ENCODE results near the gene MYOM1. TPM values are rescaled to one million over a fixed set of nuclear protein-coding genes. Genes with fewer than 3 reads are reported as not detected.
"Not testable (repeated sequence)": the region's sequence is repeated elsewhere in the genome, so short reads cannot be mapped to it uniquely, and the experiment has no call there.

MYOM1 gene
- total RNA-seq, 1 experiment from 2014 or later, result 0.02 TPM

- DNase-seq (ENCODE audit: low spot score), result no peak
Measured at GRCh38 chr18:3088449-3088848, 131.3 kb downstream of the MYOM1 start.

- no peak for DNase-seq (ENCODE audit: low spot score)
Measured at GRCh38 chr18:3086871-3087270, 132.9 kb downstream of the MYOM1 start.

DNA sequence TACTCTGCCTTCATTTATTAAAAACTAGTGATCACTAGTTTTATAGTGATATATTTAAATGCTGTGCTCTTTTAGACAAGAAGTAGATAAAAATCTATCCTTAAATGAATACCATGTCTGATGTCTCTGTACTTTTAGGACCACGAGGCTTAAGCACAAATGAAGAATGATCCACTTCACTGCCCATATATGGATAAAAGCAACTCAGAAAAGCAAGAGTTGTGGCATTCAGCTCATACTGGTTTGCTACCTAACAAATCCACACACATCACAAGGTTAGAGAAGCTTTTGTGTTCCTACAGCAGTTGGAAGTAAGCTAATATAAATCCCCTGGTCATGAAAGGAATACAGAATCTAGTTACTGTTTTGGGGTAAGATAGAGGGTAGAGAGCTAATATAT lies 134.2 kb downstream of the MYOM1 start:
- no peak for DNase-seq (ENCODE audit: low spot score)

DNA sequence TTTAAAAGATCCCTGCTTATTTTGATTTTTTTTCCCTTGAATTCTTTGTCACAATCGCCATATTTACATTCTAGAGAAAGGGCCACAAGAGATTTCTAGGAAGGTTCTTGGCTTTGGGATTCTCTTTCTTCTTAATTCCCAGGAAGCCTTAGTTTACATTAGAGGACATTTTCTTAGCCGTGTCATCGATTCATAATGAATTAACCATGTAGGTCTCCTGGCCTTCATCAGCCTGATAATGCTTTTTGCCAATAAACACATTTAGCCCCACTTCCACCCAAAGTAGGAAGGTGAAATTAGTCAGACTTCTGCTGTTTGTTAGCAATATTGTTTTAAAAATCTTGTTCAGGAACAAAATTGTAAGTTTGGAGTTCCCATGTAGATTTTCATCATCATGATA lies 135.6 kb downstream of the MYOM1 start:
- DNase-seq (ENCODE audit: low spot score), result no peak

DNA sequence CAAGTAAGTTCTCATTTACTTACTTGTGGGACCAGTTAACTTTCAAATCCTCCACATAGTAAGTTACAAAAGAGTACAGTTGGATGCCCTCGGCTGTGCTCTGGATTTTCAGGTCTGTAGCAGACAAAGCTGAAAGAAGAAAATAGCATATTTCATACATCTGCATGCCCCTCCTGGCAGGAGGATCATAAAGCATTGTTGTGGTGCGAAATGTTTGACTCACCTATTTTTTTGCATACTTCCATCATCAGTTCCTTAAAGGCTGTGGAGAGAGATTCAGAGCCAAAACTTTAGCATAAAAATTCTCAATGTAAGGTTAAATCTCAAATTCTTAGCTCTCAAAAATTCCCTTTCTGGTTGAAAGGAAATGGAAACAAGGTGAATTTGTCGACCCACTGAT lies 136.0 kb downstream of the MYOM1 start:
- no peak for DNase-seq (ENCODE audit: low spot score)

- DNase-seq (ENCODE audit: low spot score), result no peak
Measured at GRCh38 chr18:3081584-3081991, 138.2 kb downstream of the MYOM1 start.

DNA sequence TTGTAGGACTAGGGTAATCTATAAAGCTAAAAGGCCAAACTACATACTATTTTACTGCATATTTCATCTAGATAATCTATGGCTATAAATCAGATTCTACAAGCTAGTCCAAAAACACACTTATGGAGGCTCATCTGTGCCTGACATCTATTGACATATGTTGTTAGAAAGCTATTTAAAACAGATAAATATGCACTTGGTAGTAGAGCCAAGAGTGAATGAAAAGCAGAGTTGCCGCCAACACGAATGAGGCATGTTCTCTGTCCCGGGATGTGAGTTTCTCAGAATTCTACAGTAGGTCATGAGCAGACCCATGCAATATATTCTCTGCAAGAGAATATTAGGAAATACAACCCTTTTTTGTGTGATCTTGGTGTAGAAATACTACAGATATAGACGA lies 140.1 kb downstream of the MYOM1 start:
- no peak for DNase-seq (ENCODE audit: low spot score)

GRCh38 chr18:3075491-3075890 lies 144.3 kb downstream of the MYOM1 start:
- DNase-seq (ENCODE audit: low spot score), result no peak

GRCh38 chr18:3074087-3074486 lies 145.7 kb downstream of the MYOM1 start:
- DNase-seq (ENCODE audit: low spot score), result no peak

DNA sequence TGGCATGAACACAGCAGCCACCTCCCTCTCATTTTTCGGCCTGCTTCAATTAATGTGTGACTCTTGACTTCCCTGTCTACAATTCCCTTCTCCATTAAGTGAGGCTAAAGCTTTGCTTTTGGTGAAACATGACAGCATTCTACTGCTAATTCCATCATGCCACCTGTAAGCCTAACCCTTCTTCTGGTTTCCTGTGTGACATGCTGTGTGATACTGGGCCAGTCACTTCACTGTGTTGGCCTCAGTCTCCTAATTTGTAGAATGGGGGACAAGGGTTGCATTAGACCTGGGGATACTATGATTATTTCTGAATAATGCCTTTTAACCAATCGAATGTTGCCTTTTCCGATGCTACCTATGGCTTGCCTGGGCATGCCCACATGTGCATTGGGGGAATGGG lies 146.4 kb downstream of the MYOM1 start:
- not testable (repeated sequence) for DNase-seq (ENCODE audit: low spot score)

- no peak for DNase-seq (ENCODE audit: low spot score)
Measured at GRCh38 chr18:3071676-3072075, 148.1 kb downstream of the MYOM1 start.

DNA sequence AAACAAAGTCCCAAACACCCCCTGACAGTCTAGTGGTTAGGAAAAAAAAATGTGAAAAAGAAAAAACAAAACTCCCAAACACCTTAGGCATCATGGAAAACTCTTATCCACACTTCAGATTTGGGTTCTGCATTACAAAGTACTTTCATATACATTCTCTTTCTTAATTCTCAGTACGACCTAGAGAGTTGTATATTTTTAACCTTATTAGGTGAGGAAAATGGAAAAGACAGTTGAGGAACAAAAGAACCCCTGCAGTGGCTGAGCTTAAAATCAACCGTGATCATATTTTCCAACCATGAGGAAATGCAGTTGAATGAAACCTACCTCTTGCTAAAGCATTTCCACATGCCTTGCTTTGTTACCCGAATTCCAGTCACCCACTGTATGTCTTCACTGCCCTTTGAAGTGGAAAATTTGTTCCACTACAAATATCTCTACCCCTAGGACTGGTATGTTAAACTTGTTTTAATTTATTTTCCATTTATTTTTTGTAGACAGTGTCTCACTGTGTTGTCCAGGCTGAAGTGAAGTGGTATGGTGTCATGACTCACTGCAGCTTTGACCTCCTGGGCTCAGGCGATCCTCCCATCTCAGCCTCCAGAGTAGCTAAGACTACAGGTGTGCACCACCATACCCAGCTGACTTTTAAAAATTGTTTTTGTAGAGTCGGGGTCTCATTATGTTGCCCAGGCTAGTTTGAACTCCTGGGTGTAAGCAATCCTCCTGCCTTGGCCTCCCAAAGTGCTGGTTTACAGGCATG lies 149.9 kb downstream of the MYOM1 start:
- DNase-seq (ENCODE audit: low spot score), result no peak

DNA sequence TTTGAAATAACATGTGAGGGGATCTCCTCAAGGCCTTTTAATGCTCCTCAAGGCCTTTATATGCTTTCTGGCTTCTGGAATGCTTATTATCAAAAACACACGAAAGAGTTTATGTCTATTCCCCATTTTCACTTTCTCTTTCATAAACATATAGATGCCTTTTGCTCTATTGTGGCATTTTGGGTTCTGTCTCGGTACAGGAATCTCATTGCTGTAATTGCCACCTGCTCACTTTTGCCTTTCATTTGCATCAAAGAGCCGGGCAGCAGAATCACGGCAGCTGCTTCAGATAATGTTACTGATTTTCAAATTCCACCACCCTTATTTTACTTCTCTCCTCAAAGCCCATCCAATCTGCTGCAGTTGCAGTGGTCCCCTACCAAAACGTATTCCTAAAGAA lies 152.0 kb downstream of the MYOM1 start:
- no peak for DNase-seq (ENCODE audit: low spot score)

- DNase-seq (ENCODE audit: low spot score), result no peak
Measured at GRCh38 chr18:3067165-3067661, 152.6 kb downstream of the MYOM1 start.

GRCh38 chr18:3066341-3067110 lies 153.2 kb downstream of the MYOM1 start:
- DNase-seq (ENCODE audit: low spot score), result no peak

DNA sequence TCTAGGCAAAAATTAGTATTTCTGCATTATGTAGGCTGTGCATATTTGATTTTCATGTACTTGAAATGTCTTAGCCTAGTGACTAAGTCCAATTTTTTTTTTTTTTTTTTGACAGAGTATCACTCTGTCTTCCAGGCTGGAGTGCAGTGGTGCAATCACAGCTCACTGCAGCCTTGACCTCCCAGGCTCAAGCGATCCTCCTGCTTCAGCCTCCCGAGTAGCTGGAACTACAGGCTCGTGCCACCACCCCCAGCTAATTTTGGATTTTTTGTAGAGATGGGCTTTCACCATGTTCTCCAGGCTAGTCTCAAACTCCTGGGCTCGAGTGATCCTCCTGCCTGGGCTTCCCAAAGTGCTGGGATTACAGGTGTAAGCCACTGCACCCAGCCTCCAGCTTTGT lies 156.0 kb downstream of the MYOM1 start:
- not testable (repeated sequence) for DNase-seq (ENCODE audit: low spot score)

GRCh38 chr18:3062798-3063680 lies 156.7 kb downstream of the MYOM1 start:
- DNase-seq (ENCODE audit: low spot score), result no peak

DNA sequence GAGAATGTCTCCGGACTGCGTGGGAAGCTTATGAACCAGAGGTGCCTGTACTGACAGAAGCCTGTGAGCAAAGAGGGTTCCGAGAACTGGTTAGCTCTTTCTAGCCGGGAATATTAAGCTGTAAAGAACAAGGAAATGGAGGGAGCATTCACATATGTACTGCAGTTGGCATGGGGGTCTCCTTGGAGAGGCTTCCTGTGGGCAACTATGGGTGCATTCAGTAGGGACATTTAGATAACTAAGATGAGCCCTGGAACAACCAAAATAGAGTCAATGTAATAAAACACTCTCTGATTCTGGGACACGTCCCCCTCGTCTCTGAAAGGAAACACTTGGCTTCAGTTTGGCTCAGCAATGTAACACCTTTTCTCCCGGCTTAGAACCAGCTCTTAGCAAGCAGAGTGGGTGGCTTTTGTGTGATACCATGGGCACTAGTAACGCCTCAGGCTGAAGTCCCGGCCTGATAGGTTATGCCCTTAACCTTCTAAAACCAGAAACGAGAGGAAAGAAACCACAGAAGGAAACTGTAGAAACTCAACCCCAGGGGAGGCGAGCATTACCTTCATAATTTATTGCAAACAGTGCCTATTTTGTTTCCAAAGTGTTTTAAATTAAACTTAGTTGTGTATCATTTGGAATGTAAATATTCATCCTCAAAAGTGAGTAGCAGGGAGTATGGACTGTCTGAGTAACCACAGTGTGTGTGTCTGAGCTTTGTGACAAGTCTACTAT lies 158.0 kb downstream of the MYOM1 start:
- no peak for DNase-seq (ENCODE audit: low spot score)

DNA sequence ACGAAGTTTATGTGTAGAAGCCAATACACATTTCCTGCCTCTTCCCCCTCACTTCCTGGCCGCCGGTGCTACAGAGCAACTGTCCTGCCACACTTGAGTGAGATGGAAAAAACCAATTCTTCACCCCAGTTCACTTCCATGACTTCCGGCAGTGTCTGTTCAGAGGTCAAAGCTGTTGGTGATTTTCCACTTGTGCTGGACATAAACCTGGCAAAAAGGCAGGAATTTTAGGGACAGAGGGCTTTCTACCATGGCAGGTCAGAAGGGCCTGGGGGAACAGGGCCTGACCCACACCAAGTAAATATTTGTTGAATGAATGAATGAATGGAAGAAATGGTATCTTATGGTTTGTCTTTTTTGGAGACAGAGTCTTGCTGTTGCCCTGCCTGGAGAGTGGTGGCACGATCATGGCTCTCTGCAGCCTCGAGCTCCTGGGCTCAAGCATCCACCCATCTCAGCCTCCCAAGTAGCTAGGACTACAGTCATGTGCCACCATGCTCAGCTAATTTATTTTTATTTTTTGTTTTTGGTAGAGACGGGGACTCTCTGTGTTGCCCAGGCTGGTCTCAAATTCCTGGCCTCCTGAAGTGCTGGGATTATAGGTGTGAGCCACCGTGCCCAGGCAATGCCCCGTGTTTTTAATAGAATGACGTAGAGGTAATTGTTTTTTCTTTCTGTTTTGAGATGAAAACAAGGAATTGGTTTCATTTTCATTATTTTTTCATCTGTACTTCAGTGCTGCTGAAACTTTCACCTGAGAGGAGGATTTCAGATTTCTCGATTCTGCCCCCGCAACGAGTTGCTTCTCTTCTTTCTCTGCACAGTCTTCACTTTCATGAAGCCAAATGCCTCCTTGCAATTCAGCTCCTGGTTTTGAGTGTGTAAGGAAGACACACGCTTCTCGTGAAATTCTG lies 158.8 kb downstream of the MYOM1 start:
- DNase-seq (ENCODE audit: low spot score), result no peak

- no peak for DNase-seq (ENCODE audit: low spot score)
Measured at GRCh38 chr18:3059272-3059671, 160.5 kb downstream of the MYOM1 start.

Data from H4 (cell line).